K562 (cell line): ENCODE results near the gene CMTM1. TPM values are rescaled to one million over a fixed set of nuclear protein-coding genes. Genes with fewer than 3 reads are reported as not detected.

ENCODE experiments used
- ARID4B ChIP-seq: sonication (generic); formaldehyde crosslinking; IDR thresholded peaks from 2 replicates; pipeline ENCODE4 v1.8.0; 2022; ENCODE audit warnings: mild to moderate bottlenecking, missing genetic modification reagents
- EP300 ChIP-seq: IDR thresholded peaks from 2 replicates; pipeline ENCODE4 v1.6.1; 2012; ENCODE audit warnings: low read length, improper control_type of control experiment
- MECOM ChIP-seq: fragments of 250-450 bp; sonication (Bioruptor Pico); IDR thresholded peaks from 2 replicates; pipeline ENCODE4 v1.8.0; 2022; ENCODE audit warnings: inconsistent platforms
- MGA ChIP-seq: fragments of 450-650 bp; IDR thresholded peaks from 2 replicates; pipeline ENCODE4 v1.6.1; 2016; ENCODE audit warnings: mild to moderate bottlenecking, moderate library complexity
- MTF1 ChIP-seq: fragments of 250-450 bp; sonication (Bioruptor Pico); IDR thresholded peaks from 2 replicates; pipeline ENCODE4 v1.9.0; 2021; ENCODE audit warnings: moderate library complexity, mild to moderate bottlenecking, inconsistent platforms, borderline replicate concordance
- NR4A1 ChIP-seq, 2 experiments: fragments of 250-450 bp in 1 of 2; fragments of 450-650 bp in 1 of 2; sonication (Bioruptor Pico) in 1 of 2; IDR thresholded peaks; 2 replicates each; pipeline versions ENCODE4 v1.4.0 to v1.6.1; 2016 to 2020; ENCODE audit warnings: mild to moderate bottlenecking in 2 of 2, missing compliant biosample characterization in 1 of 2, missing genetic modification characterization in 1 of 2, moderate library complexity in 1 of 2
- SMARCB1 ChIP-seq: IDR thresholded peaks from 2 replicates; pipeline ENCODE4 v1.6.1; 2011; ENCODE audit warnings: improper control_type of control experiment, low read depth; ENCODE audit not compliant: insufficient read length
- ZNF134 ChIP-seq: fragments of 250-450 bp; sonication (Bioruptor Pico); conservative IDR thresholded peaks from 2 replicates; pipeline ENCODE4 v1.4.0; 2020
- ZNF239 ChIP-seq: fragments of 250-450 bp; sonication (Bioruptor Pico); IDR thresholded peaks from 2 replicates; pipeline ENCODE4 v1.4.0; 2020; ENCODE audit warnings: mild to moderate bottlenecking
- ZNF584 ChIP-seq: fragments of 200-800 bp; sonication (Bioruptor generic); IDR thresholded peaks from 2 replicates; pipeline ENCODE4 v1.6.1; 2016; ENCODE audit warnings: low read depth, mild to moderate bottlenecking, missing genetic modification characterization, missing compliant biosample characterization
- polyA plus RNA-seq, 8 experiments: library from polyadenylated mRNA; depleted of rRNA in 4 of 8; stranded (reverse) in 5 of 8; unstranded in 3 of 8; fragments of >200 nt; fragmentation: Nextera tagmentation in 2 of 8; fragmentation: Illumina TruSeq in 1 of 8; extraction: Ambion mirVana in 2 of 8; extraction: Trizol in 1 of 8; gene quantifications; 2 replicates each; pipeline versions ENCODE4 v1.2.1 to v1.2.3, GENCODE V29; 2011 to 2014; ENCODE audit warnings: inconsistent platforms in 1 of 8, missing spikeins in 1 of 8
- total RNA-seq, 7 experiments: library from RNA; depleted of rRNA in 6 of 7; stranded (reverse); fragments of >200 nt in 6 of 7; fragmentation: Illumina TruSeq in 2 of 7; extraction: Trizol in 2 of 7; gene quantifications; 2 replicates each; pipeline versions ENCODE4 v1.2.1 to v1.2.3, GENCODE V29; 2011 to 2021; ENCODE audit warnings: low replicate concordance in 1 of 7

Gene CMTM1
- total and polyA plus RNA-seq, 9 of the 15 experiments (the other 6 are each of a cell fraction or from before 2014, with no cell fraction given): 0.25 to 2.6 (median 1.1) TPM; not detected in 2

- peak; percentile 100 for TF ChIP-seq MGA
- peak; percentile 94 for TF ChIP-seq ARID4B (CRISPR knock-in tag)
- no peak for TF ChIP-seq SMARCB1
- peak; percentile 45; the same call in 1 of the 2 replicates for TF ChIP-seq MECOM
- 0 out of 2 replicates have a peak, but pooled peaks have one; percentile 48 for TF ChIP-seq ZNF134 (CRISPR knock-in tag)
- 0 out of 2 replicates have a peak, but pooled peaks have one; percentile 23 for TF ChIP-seq MTF1 (CRISPR knock-in tag)
- no peak; the same call in 1 of the 2 replicates for TF ChIP-seq EP300
- TF ChIP-seq ZNF584: no peak
- 0 out of 2 replicates have a peak, but pooled peaks have one; percentile 48 for TF ChIP-seq NR4A1 (CRISPR knock-in tag; IDR thresholded peaks at IDR 0.05)
- TF ChIP-seq NR4A1 (tag; IDR thresholded peaks at IDR 0.05): no peak
- TF ChIP-seq ZNF239 (CRISPR knock-in tag): no peak
Observed at GRCh38 chr16:66552286-66553177, 13.7 kb upstream of the CMTM1 start, which contains the start of gene CKLF (continued).
